GM23338 (cell line): ENCODE results near the gene GSC2. TPM values are rescaled to one million over a fixed set of nuclear protein-coding genes. Genes with fewer than 3 reads are reported as not detected.
A peak's percentile ranks its signal among the peaks of the same experiment; 100 is the strongest.

Experiments
- ATAC-seq: fragments of 200-7000 bp; cut with Tn5 transposase; 3 replicates; pipeline ENCODE4 v1.9.1; 2020
- DNase-seq: peaks from one replicate; pipeline ENCODE4 v3.0.0-alpha.2; 2015; ENCODE audit warnings: low spot score
- H2AFZ ChIP-seq: fragments of 200-600 bp; sonication (generic); 2 replicates; pipeline ENCODE4 v1.8.0; 2016; ENCODE audit warnings: antibody characterized with exemption, mild to moderate bottlenecking, moderate library complexity
- H3F3A ChIP-seq: fragments of 200-600 bp; sonication (generic); replicated peaks from 2 replicates; pipeline ENCODE4 v1.8.0; 2017; ENCODE audit warnings: antibody characterized with exemption, mixed run types, low read depth
- H3K27ac ChIP-seq: fragments of 200-600 bp; sonication (generic); 2 replicates; pipeline ENCODE4 v1.6.1; 2016; ENCODE audit warnings: low read depth
- H3K27me3 ChIP-seq: fragments of 200-600 bp; sonication (generic); 2 replicates; pipeline ENCODE4 v1.8.0; 2016; ENCODE audit warnings: mild to moderate bottlenecking, mixed run types, moderate library complexity; ENCODE audit not compliant: insufficient read depth
- H3K36me3 ChIP-seq: fragments of 200-600 bp; sonication (generic); 2 replicates; pipeline ENCODE4 v1.8.0; 2016; ENCODE audit warnings: mild to moderate bottlenecking; ENCODE audit not compliant: insufficient read depth
- H3K4me1 ChIP-seq: fragments of 200-600 bp; sonication (generic); 2 replicates; pipeline ENCODE4 v1.8.0; 2016; ENCODE audit warnings: mild to moderate bottlenecking, moderate library complexity; ENCODE audit not compliant: insufficient read depth
- H3K4me2 ChIP-seq: fragments of 200-600 bp; sonication (generic); 2 replicates; pipeline ENCODE4 v1.7.1; 2017; ENCODE audit warnings: mixed run types
- H3K4me3 ChIP-seq: fragments of 200-600 bp; sonication (generic); 2 replicates; pipeline ENCODE4 v1.6.1; 2016; ENCODE audit warnings: mixed run types
- H3K79me2 ChIP-seq: fragments of 200-600 bp; sonication (generic); replicated peaks from 2 replicates; pipeline ENCODE4 v1.8.0; 2017; ENCODE audit warnings: mild to moderate bottlenecking; ENCODE audit not compliant: insufficient read depth
- H3K9me2 ChIP-seq: fragments of 200-600 bp; sonication (generic); 2 replicates; pipeline ENCODE4 v1.8.0; 2017; ENCODE audit not compliant: insufficient read depth
- H4K20me1 ChIP-seq: fragments of 200-600 bp; sonication (generic); replicated peaks from 2 replicates; pipeline ENCODE4 v1.8.0; 2017; ENCODE audit warnings: mild to moderate bottlenecking; ENCODE audit not compliant: insufficient read depth
- H3K27ac Mint-ChIP-seq: 2 replicates; pipeline ENCODE4 v1.8.0; 2020; ENCODE audit warnings: inconsistent platforms, mild to moderate bottlenecking, moderate library complexity, mixed read lengths
- H3K27me3 Mint-ChIP-seq: 3 replicates; pipeline ENCODE4 v1.8.0; 2022; ENCODE audit warnings: low read depth, mild to moderate bottlenecking, moderate library complexity, mixed read lengths, inconsistent platforms; ENCODE audit not compliant: insufficient read depth, poor library complexity
- H3K36me3 Mint-ChIP-seq: 3 replicates; pipeline ENCODE4 v1.8.0; 2021; ENCODE audit warnings: low read depth, mild to moderate bottlenecking, inconsistent platforms, moderate library complexity, mixed read lengths
- H3K4me1 Mint-ChIP-seq: 3 replicates; pipeline ENCODE4 v1.8.0; 2020; ENCODE audit warnings: mild to moderate bottlenecking, inconsistent platforms, mixed read lengths
- H3K4me3 Mint-ChIP-seq: 3 replicates; pipeline ENCODE4 v1.8.0; 2021; ENCODE audit warnings: moderate library complexity, mild to moderate bottlenecking, inconsistent platforms, mixed read lengths
- H3K9me3 Mint-ChIP-seq: 3 replicates; pipeline ENCODE4 v1.8.0; 2020; ENCODE audit warnings: moderate library complexity, mild to moderate bottlenecking, inconsistent platforms, mixed read lengths
- CREB1 ChIP-seq: fragments of 250-450 bp; sonication (Bioruptor Pico); IDR thresholded peaks from 2 replicates; pipeline ENCODE4 v1.5.0; 2020; ENCODE audit warnings: low read depth, mild to moderate bottlenecking, moderate library complexity
- ETS1 ChIP-seq: IDR thresholded peaks from 2 replicates; pipeline ENCODE4 v1.6.1; 2016; ENCODE audit warnings: antibody characterized with exemption
- EZH2 ChIP-seq: fragments of 200-600 bp; sonication (generic); IDR thresholded peaks from one replicate; pipeline ENCODE4 v1.8.0; 2017; ENCODE audit warnings: antibody characterized with exemption, mild to moderate bottlenecking, low read depth; ENCODE audit not compliant: unreplicated experiment
- EZH2phosphoT487 ChIP-seq: fragments of 200-600 bp; sonication (generic); IDR thresholded peaks from one replicate; pipeline ENCODE4 v1.8.1; 2018; ENCODE audit warnings: antibody characterized with exemption; ENCODE audit not compliant: unreplicated experiment
- JUNB ChIP-seq: IDR thresholded peaks from one replicate; pipeline ENCODE4 v1.6.1; 2016; ENCODE audit warnings: antibody characterized with exemption; ENCODE audit not compliant: unreplicated experiment
- NANOG ChIP-seq: IDR thresholded peaks from 2 replicates; pipeline ENCODE4 v1.6.1; 2016; ENCODE audit warnings: antibody characterized with exemption, borderline replicate concordance
- POLR2AphosphoS5 ChIP-seq: IDR thresholded peaks from 2 replicates; pipeline ENCODE4 v1.6.1; 2016; ENCODE audit warnings: antibody characterized with exemption, low read depth
- STAT1 ChIP-seq: IDR thresholded peaks from one replicate; pipeline ENCODE4 v1.6.1; 2016; ENCODE audit warnings: antibody characterized with exemption; ENCODE audit not compliant: unreplicated experiment
- ZNF114 ChIP-seq: fragments of 250-450 bp; sonication (Bioruptor Pico); IDR thresholded peaks from 2 replicates; pipeline ENCODE4 v1.5.0; 2020; ENCODE audit warnings: mild to moderate bottlenecking, moderate library complexity
- ZNF331 ChIP-seq: fragments of 250-450 bp; sonication (Bioruptor Pico); IDR thresholded peaks from 2 replicates; pipeline ENCODE4 v1.5.0; 2020; ENCODE audit warnings: low read depth, mild to moderate bottlenecking, moderate library complexity
- polyA plus RNA-seq: library from polyadenylated mRNA; unstranded; fragments of >200 nt; fragmentation: Nextera tagmentation; extraction: Ambion mirVana; gene quantifications from 2 replicates; pipeline ENCODE4 v1.2.1, GENCODE V29; 2016
- total RNA-seq: library from RNA; depleted of rRNA; stranded (reverse); fragments of >200 nt; shearing (Covaris generic); gene quantifications from 2 replicates; pipeline ENCODE4 v1.2.3, GENCODE V29; 2014
- TF ChIP-seq, protein P1 (sequence below), 2 experiments: fragments of 200-600 bp in 1 of 2; sonication (generic) in 1 of 2; conservative IDR thresholded peaks; 2 replicates each; pipeline versions ENCODE4 v1.5.1 to v1.6.1; 2016 to 2017; ENCODE audit warnings: antibody characterized with exemption in 2 of 2, low read depth in 2 of 2, mild to moderate bottlenecking in 2 of 2, moderate library complexity in 1 of 2
- TF ChIP-seq, protein P2 (sequence below): IDR thresholded peaks from one replicate; pipeline ENCODE4 v1.6.1; 2018; ENCODE audit warnings: antibody characterized with exemption; ENCODE audit not compliant: unreplicated experiment
- TF ChIP-seq, protein P3 (sequence below): fragments of 250-450 bp; sonication (Bioruptor Pico); IDR thresholded peaks from 2 replicates; pipeline ENCODE4 v1.5.0; 2020; ENCODE audit warnings: mild to moderate bottlenecking, moderate library complexity

The GSC2 gene
- total and polyA plus RNA-seq, 2 experiments from 2014 or later = not detected

DNA sequence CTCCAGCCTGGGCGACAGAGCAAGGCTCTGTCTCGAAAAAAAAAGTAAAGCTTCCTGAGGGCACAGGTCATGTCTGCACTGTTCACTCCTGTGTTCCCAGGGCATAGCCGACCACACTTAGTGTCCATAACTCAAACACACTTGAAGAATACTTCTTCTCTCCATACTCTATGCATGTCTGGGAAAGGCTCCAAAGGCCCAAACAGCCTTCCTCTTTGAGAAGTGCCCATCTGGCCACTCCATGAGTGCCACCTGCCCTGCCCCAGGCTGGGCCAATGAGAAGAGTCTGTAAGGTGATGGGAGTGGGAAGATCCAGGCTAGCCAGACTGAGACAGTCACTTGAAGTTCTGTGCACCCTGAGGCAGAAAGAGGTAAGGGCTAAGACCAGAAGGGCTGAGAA, 52.6 kb downstream of the GSC2 start:
- no peaks in the 10 kb centered on the region for H3K9me2 ChIP-seq
- no peaks in the 10 kb centered on the region for H3K9me3 Mint-ChIP-seq
- TF ChIP-seq ETS1 (no peak), NANOG (no peak), POLR2AphosphoS5 (no peak), CREB1 (CRISPR knock-in tag) (no peak), JUNB (no peak), ZNF331 (CRISPR knock-in tag) (no peak), EZH2 (no peak), EZH2phosphoT487 (no peak), STAT1 (no peak), ZNF114 (CRISPR knock-in tag) (no peak)
- TF ChIP-seq, protein P1, sequence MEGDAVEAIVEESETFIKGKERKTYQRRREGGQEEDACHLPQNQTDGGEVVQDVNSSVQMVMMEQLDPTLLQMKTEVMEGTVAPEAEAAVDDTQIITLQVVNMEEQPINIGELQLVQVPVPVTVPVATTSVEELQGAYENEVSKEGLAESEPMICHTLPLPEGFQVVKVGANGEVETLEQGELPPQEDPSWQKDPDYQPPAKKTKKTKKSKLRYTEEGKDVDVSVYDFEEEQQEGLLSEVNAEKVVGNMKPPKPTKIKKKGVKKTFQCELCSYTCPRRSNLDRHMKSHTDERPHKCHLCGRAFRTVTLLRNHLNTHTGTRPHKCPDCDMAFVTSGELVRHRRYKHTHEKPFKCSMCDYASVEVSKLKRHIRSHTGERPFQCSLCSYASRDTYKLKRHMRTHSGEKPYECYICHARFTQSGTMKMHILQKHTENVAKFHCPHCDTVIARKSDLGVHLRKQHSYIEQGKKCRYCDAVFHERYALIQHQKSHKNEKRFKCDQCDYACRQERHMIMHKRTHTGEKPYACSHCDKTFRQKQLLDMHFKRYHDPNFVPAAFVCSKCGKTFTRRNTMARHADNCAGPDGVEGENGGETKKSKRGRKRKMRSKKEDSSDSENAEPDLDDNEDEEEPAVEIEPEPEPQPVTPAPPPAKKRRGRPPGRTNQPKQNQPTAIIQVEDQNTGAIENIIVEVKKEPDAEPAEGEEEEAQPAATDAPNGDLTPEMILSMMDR (conservative IDR thresholded peaks at IDR 0.05; ENCODE audit: low read depth in 2 of 2) = no peak
- TF ChIP-seq, protein P2, sequence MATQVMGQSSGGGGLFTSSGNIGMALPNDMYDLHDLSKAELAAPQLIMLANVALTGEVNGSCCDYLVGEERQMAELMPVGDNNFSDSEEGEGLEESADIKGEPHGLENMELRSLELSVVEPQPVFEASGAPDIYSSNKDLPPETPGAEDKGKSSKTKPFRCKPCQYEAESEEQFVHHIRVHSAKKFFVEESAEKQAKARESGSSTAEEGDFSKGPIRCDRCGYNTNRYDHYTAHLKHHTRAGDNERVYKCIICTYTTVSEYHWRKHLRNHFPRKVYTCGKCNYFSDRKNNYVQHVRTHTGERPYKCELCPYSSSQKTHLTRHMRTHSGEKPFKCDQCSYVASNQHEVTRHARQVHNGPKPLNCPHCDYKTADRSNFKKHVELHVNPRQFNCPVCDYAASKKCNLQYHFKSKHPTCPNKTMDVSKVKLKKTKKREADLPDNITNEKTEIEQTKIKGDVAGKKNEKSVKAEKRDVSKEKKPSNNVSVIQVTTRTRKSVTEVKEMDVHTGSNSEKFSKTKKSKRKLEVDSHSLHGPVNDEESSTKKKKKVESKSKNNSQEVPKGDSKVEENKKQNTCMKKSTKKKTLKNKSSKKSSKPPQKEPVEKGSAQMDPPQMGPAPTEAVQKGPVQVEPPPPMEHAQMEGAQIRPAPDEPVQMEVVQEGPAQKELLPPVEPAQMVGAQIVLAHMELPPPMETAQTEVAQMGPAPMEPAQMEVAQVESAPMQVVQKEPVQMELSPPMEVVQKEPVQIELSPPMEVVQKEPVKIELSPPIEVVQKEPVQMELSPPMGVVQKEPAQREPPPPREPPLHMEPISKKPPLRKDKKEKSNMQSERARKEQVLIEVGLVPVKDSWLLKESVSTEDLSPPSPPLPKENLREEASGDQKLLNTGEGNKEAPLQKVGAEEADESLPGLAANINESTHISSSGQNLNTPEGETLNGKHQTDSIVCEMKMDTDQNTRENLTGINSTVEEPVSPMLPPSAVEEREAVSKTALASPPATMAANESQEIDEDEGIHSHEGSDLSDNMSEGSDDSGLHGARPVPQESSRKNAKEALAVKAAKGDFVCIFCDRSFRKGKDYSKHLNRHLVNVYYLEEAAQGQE = no peak
- TF ChIP-seq, protein P3, sequence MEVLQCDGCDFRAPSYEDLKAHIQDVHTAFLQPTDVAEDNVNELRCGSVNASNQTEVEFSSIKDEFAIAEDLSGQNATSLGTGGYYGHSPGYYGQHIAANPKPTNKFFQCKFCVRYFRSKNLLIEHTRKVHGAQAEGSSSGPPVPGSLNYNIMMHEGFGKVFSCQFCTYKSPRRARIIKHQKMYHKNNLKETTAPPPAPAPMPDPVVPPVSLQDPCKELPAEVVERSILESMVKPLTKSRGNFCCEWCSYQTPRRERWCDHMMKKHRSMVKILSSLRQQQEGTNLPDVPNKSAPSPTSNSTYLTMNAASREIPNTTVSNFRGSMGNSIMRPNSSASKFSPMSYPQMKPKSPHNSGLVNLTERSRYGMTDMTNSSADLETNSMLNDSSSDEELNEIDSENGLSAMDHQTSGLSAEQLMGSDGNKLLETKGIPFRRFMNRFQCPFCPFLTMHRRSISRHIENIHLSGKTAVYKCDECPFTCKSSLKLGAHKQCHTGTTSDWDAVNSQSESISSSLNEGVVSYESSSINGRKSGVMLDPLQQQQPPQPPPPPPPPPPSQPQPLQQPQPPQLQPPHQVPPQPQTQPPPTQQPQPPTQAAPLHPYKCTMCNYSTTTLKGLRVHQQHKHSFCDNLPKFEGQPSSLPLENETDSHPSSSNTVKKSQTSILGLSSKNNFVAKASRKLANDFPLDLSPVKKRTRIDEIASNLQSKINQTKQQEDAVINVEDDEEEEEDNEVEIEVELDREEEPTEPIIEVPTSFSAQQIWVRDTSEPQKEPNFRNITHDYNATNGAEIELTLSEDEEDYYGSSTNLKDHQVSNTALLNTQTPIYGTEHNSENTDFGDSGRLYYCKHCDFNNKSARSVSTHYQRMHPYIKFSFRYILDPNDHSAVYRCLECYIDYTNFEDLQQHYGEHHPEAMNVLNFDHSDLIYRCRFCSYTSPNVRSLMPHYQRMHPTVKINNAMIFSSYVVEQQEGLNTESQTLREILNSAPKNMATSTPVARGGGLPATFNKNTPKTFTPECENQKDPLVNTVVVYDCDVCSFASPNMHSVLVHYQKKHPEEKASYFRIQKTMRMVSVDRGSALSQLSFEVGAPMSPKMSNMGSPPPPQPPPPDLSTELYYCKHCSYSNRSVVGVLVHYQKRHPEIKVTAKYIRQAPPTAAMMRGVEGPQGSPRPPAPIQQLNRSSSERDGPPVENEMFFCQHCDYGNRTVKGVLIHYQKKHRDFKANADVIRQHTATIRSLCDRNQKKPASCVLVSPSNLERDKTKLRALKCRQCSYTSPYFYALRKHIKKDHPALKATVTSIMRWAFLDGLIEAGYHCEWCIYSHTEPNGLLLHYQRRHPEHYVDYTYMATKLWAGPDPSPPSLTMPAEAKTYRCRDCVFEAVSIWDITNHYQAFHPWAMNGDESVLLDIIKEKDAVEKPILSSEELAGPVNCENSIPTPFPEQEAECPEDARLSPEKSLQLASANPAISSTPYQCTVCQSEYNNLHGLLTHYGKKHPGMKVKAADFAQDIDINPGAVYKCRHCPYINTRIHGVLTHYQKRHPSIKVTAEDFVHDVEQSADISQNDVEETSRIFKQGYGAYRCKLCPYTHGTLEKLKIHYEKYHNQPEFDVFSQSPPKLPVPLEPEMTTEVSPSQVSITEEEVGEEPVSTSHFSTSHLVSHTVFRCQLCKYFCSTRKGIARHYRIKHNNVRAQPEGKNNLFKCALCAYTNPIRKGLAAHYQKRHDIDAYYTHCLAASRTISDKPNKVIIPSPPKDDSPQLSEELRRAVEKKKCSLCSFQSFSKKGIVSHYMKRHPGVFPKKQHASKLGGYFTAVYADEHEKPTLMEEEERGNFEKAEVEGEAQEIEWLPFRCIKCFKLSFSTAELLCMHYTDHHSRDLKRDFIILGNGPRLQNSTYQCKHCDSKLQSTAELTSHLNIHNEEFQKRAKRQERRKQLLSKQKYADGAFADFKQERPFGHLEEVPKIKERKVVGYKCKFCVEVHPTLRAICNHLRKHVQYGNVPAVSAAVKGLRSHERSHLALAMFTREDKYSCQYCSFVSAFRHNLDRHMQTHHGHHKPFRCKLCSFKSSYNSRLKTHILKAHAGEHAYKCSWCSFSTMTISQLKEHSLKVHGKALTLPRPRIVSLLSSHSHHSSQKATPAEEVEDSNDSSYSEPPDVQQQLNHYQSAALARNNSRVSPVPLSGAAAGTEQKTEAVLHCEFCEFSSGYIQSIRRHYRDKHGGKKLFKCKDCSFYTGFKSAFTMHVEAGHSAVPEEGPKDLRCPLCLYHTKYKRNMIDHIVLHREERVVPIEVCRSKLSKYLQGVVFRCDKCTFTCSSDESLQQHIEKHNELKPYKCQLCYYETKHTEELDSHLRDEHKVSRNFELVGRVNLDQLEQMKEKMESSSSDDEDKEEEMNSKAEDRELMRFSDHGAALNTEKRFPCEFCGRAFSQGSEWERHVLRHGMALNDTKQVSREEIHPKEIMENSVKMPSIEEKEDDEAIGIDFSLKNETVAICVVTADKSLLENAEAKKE (CRISPR knock-in tag) = no peak
- 0 out of 2 replicates have a peak overlapping the region, but pooled peaks have one; percentile 32 for H3K27ac ChIP-seq
- H3K36me3 Mint-ChIP-seq = no peaks in the 10 kb centered on the region; the same call in 1 of the 3 replicates
- no peak overlapping the region for H3K4me3 Mint-ChIP-seq
- ATAC-seq (no peak), DNase-seq (no peak)
- peaks cover 1% of the 10 kb centered on the region for H3K27me3 Mint-ChIP-seq
- peaks cover 96% of the 10 kb centered on the region for H3K79me2 ChIP-seq
- no peaks in the 10 kb centered on the region for H3K36me3 ChIP-seq
- H3K4me1 Mint-ChIP-seq = peaks cover 2% of the 10 kb centered on the region; the same call in 1 of the 3 replicates
- H3K4me3 ChIP-seq = no peak overlapping the region
- H3F3A ChIP-seq = no peaks in the 10 kb centered on the region
- no peaks in the 10 kb centered on the region for H3K4me1 ChIP-seq
- no peak overlapping the region for H3K4me2 ChIP-seq
- peaks cover 34% of the 10 kb centered on the region for H4K20me1 ChIP-seq
- H3K27ac Mint-ChIP-seq = no peak overlapping the region
- no peak overlapping the region for H2AFZ ChIP-seq
- H3K27me3 ChIP-seq = no peaks in the 10 kb centered on the region
